ENCODE data around the gene SBSN.

- TF ChIP-seq POLR2A (IDR thresholded peaks at IDR 0.05; ENCODE audit: low read length) = no peak
- TF ChIP-seq GATA1 (IDR thresholded peaks at IDR 0.05; ENCODE audit: low read depth, low read length) = no peak
Measured at GRCh38 chr19:35562776-35563175, 34.7 kb upstream of the SBSN start.

All from erythroblast (primary cell).